ENCODE data around the gene PHKG2.

Gene PHKG2

GRCh38 chr16:30720694-30721093 is 27.5 kb upstream of the PHKG2 start:
- DNase-seq (ENCODE audit: low spot score) = no peak
- in situ Hi-C loops (cut with MboI; ENCODE audit: low sequenced_read_pairs, unreplicated experiment) = no loop called here
- no peak for TF ChIP-seq CTCF (IDR thresholded peaks at IDR 0.05; ENCODE audit: borderline replicate concordance, control extremely low read depth, extremely low read depth, insufficient read depth, missing control alignments)

DNA sequence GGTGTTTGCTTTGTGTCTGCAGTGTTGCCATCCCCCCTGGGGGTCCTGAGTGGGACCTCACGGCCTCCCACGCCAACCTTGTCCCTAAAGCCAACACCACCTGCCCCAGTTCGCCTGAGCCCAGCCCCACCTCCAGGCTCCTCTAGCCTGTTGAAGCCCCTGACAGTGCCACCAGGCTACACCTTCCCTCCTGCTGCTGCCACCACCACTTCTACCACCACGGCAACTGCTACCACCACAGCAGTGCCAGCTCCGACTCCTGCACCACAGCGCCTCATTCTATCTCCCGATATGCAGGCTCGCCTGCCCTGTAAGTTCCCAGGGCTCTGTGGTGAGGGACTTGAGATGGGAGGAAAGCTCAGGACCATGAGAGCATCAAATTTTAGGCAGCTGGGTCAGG is 27.1 kb upstream of the PHKG2 start:
- no peak for TF ChIP-seq CTCF (IDR thresholded peaks at IDR 0.05; ENCODE audit: borderline replicate concordance, control extremely low read depth, extremely low read depth, insufficient read depth, missing control alignments)
- in situ Hi-C loops (cut with MboI; ENCODE audit: low sequenced_read_pairs, unreplicated experiment) = no loop called here
- DNase-seq (ENCODE audit: low spot score) = no peak

GRCh38 chr16:30721606-30722005 is 26.6 kb upstream of the PHKG2 start:
- in situ Hi-C loops (cut with MboI; ENCODE audit: low sequenced_read_pairs, unreplicated experiment) = no loop called here
- TF ChIP-seq CTCF (IDR thresholded peaks at IDR 0.05; ENCODE audit: borderline replicate concordance, control extremely low read depth, extremely low read depth, insufficient read depth, missing control alignments) = no peak
- DNase-seq (ENCODE audit: low spot score) = no peak

DNA sequence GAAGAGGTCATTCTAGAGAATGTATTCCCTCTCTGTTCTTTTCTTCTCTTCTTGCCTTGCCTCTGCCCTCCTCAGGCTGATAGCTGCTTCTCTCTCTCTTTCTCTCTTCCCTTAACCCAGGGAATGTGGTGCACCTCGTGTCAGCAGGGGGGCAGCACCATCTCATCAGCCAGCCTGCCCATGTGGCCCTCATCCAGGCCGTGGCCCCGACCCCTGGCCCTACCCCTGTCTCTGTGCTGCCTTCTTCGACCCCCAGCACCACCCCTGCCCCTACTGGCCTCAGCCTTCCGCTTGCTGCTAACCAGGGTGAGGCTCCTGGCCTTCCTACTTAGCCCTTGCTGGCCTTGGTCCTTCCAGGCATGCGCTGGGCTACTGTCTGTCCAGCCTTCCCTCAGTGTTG is 25.8 kb upstream of the PHKG2 start:
- in situ Hi-C loops (cut with MboI; ENCODE audit: low sequenced_read_pairs, unreplicated experiment) = no loop called here
- no peak for DNase-seq (ENCODE audit: low spot score)

DNA sequence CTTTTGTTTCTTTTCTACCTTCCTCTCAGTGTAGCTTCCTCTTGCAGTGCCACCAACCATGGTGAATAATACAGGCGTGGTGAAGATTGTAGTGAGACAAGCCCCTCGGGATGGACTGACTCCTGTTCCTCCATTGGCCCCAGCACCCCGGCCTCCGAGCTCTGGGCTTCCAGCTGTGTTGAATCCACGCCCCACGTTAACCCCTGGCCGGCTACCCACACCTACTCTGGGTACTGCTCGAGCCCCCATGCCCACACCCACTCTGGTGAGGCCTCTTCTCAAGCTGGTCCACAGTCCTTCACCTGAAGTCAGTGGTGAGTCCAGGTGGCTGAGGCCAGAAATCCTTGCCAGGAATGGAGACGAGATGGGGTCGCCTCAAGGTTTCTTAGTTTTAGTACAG is 25.3 kb upstream of the PHKG2 start:
- no peak for TF ChIP-seq CTCF (IDR thresholded peaks at IDR 0.05; ENCODE audit: borderline replicate concordance, control extremely low read depth, extremely low read depth, insufficient read depth, missing control alignments)
- no peak for DNase-seq (ENCODE audit: low spot score)
- in situ Hi-C loops (cut with MboI; ENCODE audit: low sequenced_read_pairs, unreplicated experiment) = no loop called here

More for the DNA sequence above, 25.8 kb upstream of the PHKG2 start:
- peak; percentile 36 for TF ChIP-seq CTCF (IDR thresholded peaks at IDR 0.05; ENCODE audit: borderline replicate concordance, control extremely low read depth, extremely low read depth, insufficient read depth, missing control alignments)

- in situ Hi-C loops (cut with MboI; ENCODE audit: low sequenced_read_pairs, unreplicated experiment) = no loop called here
- DNase-seq (ENCODE audit: low spot score) = no peak
- no peak for TF ChIP-seq CTCF (IDR thresholded peaks at IDR 0.05; ENCODE audit: borderline replicate concordance, control extremely low read depth, extremely low read depth, insufficient read depth, missing control alignments)
Measured at GRCh38 chr16:30723725-30724355, 24.4 kb upstream of the PHKG2 start.
